GM21737 (cell line): ENCODE measurements around the gene CLCNKA.
"Not testable (repeated sequence)": the region's sequence is repeated elsewhere in the genome, so short reads cannot be mapped to it uniquely, and the experiment has no call there.

Source experiments
- ATAC-seq: cut with Tn5 transposase; IDR thresholded peaks from one replicate; pipeline ENCODE4 v1.9.1; 2021; ENCODE audit warnings: mild to moderate bottlenecking, moderate library complexity; ENCODE audit not compliant: unreplicated experiment

Gene CLCNKA

DNA sequence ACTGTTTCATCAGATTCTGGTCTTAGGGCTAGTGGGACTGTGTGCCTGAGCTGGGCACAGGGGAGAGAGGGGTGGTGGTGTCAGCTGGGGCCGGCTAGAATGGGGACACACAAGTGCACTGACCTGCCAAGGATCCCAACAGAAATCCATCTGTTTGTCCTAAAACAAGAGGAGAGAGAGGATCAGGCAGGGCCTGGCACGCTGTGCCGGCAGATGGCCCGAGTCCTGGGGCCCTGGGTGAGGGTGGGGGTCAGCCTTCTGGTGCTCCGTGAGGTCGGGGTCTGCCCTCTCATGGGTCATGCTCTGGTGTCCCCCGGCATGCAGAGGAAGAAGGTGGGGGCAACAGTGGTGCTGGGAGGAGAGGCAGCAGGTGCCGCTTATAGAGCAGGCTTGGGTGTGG is 18.0 kb downstream of the CLCNKA start:
- ATAC-seq: not testable (repeated sequence)

DNA sequence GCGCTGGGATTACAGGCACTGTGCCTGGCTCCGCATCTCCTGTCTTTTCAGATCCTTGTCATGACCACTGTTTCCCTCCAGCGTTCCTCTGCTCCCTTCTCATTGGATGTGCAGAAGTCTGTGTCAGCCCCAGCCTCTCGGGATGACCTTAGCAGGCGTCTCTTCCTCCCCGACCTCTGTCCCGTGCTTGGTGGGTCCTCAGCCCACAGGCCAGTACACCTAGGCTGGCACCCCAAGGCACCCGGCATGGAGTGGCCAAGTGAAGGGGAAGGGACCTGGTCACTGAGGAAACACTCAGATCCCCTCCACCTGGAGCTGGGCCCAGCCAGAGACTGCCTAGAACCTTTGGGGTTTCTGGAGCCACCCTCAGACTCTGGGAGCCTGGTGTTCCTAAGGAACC is 19.4 kb downstream of the CLCNKA start:
- no peak for ATAC-seq

GRCh38 chr1:16042096-16042495 is 20.3 kb downstream of the CLCNKA start:
- no peak for ATAC-seq

- not testable (repeated sequence) for ATAC-seq
Observed at GRCh38 chr1:16042654-16043053, 20.8 kb downstream of the CLCNKA start.

DNA sequence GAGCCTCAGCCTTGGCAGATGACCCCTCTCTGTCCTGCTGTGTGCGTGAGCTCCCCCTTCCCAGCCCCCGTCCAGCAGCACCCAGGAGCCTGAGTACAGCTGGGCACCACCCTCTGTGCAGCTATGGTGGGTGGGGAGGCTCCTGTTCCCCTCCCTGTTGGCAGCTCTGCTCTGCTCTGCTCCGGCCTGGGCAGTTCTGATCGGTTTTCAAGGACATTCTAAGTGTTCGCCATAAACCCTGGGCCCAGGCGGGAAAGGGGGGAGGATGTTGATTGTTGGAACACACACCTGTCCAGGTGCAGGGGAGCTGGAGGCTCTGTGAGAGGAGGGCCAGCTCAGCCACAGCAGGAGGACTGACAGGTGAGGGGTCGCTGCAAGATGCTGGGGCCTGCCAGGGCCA is 21.7 kb downstream of the CLCNKA start, which contains the start of gene CLCNKB:
CLCNKB (plus strand) TSS at position 262 of the 400 bp plus-strand sequence. CDS start 711 bp downstream, outside the sequence.
- no peak for ATAC-seq

DNA sequence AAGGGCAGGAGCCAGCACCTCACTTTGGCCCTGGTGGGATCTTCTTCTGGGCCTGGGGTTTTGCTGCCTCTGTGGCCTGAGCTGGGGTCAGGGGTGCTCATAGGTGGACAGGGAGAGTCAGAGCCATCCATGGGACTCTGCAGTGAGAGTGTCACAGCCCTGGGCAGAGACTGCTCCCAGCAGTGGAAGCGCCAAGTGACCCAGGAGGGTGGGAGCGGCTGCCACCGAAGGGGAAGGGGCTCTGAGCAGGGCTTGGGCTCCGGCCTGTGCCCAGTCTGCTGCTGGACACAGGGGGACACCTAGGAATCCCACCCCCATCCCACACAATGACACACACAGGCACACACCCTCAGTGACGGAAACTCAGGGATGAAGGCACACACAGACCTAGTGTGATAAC is 22.1 kb downstream of the CLCNKA start:
- ATAC-seq: no peak

GRCh38 chr1:16046842-16047241 is 25.0 kb downstream of the CLCNKA start:
- ATAC-seq: no peak

DNA sequence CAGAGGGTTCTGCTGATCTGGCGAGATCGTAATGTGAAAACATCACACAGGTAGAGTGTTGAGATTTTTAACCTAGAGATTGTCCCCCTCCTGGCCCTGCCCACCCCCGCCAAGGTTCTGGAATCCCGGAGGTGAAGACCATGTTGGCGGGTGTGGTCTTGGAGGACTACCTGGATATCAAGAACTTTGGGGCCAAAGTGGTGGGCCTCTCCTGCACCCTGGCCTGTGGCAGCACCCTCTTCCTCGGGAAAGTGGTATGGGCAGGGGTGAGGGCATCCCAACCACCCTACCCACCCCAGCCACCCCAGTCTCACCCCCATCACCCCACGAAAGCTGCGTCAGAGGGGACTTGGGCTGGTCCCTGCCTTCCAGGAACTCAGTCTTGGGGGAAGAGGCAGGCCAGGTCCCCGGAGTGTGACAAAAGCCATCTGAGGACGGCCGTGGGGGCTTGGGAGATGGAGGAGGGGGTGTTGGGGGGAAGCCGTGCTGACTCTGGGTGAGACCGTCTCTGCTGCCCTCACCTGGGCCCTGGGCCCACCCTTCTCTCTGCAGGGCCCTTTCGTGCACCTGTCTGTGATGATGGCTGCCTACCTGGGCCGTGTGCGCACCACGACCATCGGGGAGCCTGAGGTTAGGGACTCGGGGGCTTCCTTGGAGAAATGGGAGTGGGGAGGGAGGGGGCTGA is 26.1 kb downstream of the CLCNKA start:
- ATAC-seq: no peak

DNA sequence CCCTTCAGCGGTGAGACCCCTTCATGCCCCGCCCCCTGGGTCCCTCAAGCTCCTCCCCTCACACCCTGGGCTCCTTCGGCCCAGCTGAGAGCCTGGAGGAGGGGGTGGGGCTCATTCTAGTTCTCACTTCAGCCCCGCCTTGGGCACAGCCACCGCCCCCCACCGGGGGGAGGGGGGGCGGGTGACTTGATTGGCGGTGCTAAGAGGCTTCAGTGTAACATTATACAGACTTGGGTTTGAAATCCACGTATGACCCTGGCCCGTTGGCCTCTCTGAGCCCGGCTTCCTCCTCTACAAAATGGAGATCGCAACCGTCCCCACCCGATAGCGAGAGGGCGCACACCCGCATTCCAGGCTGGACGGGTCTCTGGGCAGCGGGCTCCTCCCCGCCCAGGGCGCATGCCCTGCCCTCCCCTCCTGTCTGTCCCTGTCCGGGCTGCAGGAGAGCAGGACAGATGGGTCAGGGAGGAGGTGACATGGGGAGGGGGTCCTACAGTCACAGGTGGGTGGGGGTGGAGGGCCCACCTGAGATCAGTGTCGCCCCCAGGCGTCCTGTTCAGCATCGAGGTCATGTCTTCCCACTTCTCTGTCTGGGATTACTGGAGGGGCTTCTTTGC is 26.8 kb downstream of the CLCNKA start:
- ATAC-seq: no peak

DNA sequence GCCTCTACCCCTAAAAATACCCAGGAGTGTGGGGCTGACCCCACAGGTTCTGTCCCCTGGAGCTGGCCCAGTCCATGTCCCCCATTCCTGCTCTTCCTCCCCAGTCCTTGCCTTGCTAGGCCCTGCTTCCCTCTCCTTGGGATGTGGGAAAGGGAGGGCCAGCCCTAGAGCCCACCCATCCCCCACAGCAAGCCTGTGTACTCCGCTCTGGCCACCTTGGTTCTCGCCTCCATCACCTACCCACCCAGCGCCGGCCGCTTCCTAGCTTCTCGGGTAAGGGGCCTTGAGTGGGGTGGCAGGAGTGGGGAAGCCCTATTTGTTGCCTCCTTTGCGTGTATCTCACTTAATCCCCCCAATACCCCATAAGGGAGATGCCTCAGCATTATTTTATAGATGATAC is 28.5 kb downstream of the CLCNKA start:
- ATAC-seq: no peak

GRCh38 chr1:16051039-16051438 is 29.2 kb downstream of the CLCNKA start:
- ATAC-seq: no peak

GRCh38 chr1:16051949-16052348 is 30.1 kb downstream of the CLCNKA start:
- not testable (repeated sequence) for ATAC-seq

GRCh38 chr1:16053781-16054502 is 32.1 kb downstream of the CLCNKA start:
- ATAC-seq: no peak

- ATAC-seq: no peak
Observed at GRCh38 chr1:16054598-16055540, 33.0 kb downstream of the CLCNKA start.

DNA sequence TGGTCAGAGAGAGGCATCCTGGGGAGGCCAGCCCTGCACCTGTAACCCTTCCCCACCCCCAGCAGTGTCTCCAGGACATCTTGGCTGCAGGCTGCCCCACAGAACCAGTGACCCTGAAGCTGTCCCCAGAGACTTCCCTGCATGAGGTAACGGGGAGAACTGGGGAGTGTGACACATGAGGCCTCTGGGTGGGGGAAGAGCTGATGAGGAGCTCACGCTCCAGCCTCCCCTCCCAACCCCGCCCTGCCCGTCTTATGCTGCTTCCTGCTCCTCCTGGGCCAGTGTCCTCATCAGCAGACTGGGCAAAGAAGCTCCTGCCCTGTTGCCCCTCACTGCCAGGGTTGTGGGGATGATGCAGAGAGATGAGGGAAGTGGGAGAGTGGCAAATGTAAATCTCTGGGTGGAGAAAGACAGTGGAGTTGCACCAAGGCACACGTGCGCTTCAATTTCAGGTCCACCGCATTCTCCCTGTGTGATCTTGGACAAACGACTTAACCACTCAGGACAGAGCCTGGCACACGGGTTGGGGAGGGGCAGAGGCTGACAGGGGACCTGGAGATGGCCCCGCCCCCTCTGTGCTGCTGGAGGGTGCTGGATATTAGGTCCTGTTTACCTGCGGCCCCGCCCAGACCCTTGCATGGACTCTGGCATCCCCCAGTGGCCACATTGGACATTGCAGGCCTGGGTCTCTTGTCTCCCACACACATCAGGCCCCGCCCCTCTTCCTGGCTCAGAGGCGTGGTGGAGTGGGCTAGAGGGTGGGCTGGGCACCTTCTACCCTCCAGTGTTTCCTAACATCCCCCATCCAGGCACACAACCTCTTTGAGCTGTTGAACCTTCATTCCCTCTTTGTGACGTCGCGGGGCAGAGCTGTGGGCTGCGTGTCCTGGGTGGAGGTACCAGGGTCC is 34.0 kb downstream of the CLCNKA start:
- no peak for ATAC-seq

DNA sequence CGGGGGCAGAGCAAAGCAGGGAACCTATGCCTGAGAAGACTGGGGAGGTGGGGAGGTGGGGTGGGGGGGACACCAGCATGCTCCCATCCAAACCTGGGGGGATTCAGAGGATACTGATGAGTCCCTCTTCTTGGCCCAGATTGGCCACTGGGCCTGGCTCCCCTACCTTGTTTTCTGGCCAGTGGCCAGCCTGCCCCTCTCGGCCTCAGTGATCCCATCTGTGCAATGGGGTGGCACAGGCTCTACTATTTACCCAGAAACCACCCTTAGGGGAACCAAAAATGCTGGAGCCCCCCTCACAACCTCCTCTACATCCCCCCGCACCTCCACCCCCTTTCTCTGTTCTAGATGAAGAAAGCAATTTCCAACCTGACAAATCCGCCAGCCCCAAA is 34.7 kb downstream of the CLCNKA start:
- ATAC-seq: not testable (repeated sequence)

DNA sequence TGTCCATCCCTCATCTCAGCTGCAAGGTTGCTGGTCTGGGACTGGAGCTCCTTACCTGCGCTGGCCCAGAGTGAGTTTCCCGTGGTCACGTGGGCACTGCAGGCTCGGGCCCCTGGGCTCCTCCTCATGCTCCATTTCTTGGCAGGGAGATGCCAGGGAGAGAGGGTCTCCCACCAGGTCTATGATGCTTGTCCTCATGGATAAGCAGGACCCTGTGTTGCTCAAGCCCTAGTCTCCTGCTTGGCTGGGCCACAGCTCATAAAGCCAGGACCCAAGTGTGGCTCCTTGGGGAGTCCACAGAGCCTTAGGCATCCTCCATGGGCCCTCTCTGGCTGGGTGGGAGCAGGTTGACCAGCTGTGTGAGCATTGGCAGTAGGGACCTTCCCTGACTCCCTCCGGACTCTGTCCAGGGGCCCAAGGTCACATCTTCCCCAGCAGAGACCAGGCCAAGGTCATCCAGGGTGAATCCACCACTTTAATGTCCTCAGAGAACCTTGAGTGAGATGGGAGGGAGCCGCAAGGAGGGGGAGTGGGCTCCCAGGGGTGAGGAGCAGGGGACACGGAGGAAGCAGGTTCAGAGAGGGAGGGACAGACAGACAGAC is 35.6 kb downstream of the CLCNKA start:
- ATAC-seq: not testable (repeated sequence)

DNA sequence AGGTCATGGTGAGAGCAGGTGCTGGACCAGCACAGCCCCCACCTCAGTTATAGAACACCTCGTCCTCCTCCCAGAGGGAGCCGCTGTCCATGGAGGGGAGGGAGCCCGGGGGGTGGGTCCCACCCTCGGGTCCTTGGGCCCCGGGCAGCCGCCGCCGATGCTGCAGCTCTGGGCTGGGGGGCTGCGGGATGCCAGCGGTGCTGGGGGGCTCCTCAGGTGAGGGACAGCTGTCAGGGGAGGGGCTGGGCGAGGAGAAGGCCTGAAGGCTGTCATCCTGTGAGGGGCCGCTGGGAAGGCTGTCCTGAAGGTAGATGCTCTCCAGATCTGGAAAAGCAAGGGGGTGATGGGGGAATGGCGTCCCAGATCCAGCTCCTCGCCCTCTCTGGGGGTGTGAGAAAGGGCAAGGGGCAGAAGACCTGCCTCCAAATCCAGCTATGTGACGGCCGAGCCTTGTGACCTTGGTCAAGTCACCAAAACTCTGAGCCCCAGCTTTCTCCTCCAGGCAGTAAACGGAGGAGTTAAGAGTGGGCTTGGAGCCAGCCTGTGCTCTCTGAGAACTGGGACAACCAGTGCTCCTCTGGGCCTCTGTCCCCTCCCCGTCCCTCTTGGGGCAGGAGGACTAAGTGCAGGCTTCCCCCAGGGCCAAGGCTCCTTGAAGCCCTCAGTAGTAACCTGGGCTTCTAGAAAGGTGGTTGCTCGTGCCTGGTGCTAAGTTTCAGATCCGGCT is 36.7 kb downstream of the CLCNKA start:
- ATAC-seq: not testable (repeated sequence)

- no peak for ATAC-seq
Observed at GRCh38 chr1:16061266-16061665, 39.4 kb downstream of the CLCNKA start.
